ENCODE data around the gene RARA.

Gene RARA

GRCh38 chr17:40268141-40268712, 40.8 kb upstream of the RARA start:
- no peak for TF ChIP-seq EZH2 (IDR thresholded peaks at IDR 0.05; ENCODE audit: borderline replicate concordance, low read depth, low read length, severe bottlenecking)
- no peak for TF ChIP-seq CTCF (IDR thresholded peaks at IDR 0.05; ENCODE audit: borderline replicate concordance, extremely low read depth, low read length, poor library complexity, severe bottlenecking)
- peaks cover 63% of the 10 kb centered on the region for H3K36me3 ChIP-seq (ENCODE audit: insufficient read depth, low read length)

DNA sequence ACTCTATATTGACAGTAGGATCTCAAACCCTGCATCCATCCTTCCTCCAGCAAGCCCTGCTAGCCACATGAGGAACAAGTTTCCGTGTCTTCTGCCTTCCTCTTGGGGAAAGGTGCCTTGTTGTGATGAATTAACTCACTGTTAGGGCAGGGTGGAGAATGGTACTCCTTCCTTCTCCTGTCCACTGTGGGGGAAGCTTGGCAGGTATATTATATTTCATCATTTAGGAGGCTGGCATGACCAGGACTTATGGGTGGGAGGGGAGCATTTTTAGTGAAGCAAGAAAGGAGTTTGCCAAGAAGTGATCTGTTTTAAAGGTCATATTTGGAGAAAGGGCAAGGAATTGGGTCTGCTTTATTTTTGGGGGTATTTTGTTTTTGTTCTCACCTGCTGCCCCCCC, 30.6 kb upstream of the RARA start:
- H3K27me3 ChIP-seq (ENCODE audit: insufficient read depth, low read length, poor library complexity) = no peaks in the 10 kb centered on the region
- DNase-seq (no peak), ATAC-seq (ENCODE audit: insufficient read depth, low read depth) (no peak)
- H3K9me3 ChIP-seq (ENCODE audit: insufficient read depth, low read length, severe bottlenecking) = no peaks in the 10 kb centered on the region
- H3K27ac ChIP-seq (ENCODE audit: low read length) = no peak overlapping the region
- no peak overlapping the region for H3K4me2 ChIP-seq (ENCODE audit: insufficient read depth, low read length)
- no peak overlapping the region for H3K4me3 ChIP-seq (ENCODE audit: low read depth in 1 of 2, low read length in 2 of 2)
- H3K36me3 ChIP-seq (ENCODE audit: insufficient read depth, low read length) = peaks cover 68% of the 10 kb centered on the region
- H2AFZ ChIP-seq (ENCODE audit: low read depth, low read length) = no peak overlapping the region
- H3K9ac ChIP-seq (ENCODE audit: low read depth, low read length) = no peak overlapping the region
- no peaks in the 10 kb centered on the region for H3K4me1 ChIP-seq (ENCODE audit: insufficient read depth, low read length)
- no peak for TF ChIP-seq EZH2 (IDR thresholded peaks at IDR 0.05; ENCODE audit: borderline replicate concordance, low read depth, low read length, severe bottlenecking)
- no peak for TF ChIP-seq CTCF (IDR thresholded peaks at IDR 0.05; ENCODE audit: borderline replicate concordance, extremely low read depth, low read length, poor library complexity, severe bottlenecking)
- no peaks in the 10 kb centered on the region for H4K20me1 ChIP-seq (ENCODE audit: insufficient read depth, low read length)
- no peaks in the 10 kb centered on the region for H3K79me2 ChIP-seq (ENCODE audit: insufficient read depth, low read length)

More at GRCh38 chr17:40268141-40268712, 40.8 kb upstream of the RARA start:
- no peaks in the 10 kb centered on the region for H3K9me3 ChIP-seq (ENCODE audit: insufficient read depth, low read length, severe bottlenecking)
- H3K4me1 ChIP-seq (ENCODE audit: insufficient read depth, low read length) = no peaks in the 10 kb centered on the region
- no peaks in the 10 kb centered on the region for H3K79me2 ChIP-seq (ENCODE audit: insufficient read depth, low read length)
- H3K4me2 ChIP-seq (ENCODE audit: insufficient read depth, low read length) = no peak overlapping the region
- H4K20me1 ChIP-seq (ENCODE audit: insufficient read depth, low read length) = no peaks in the 10 kb centered on the region
- no peaks in the 10 kb centered on the region for H3K27me3 ChIP-seq (ENCODE audit: insufficient read depth, low read length, poor library complexity)
- H3K4me3 ChIP-seq (ENCODE audit: low read depth in 1 of 2, low read length in 2 of 2) = no peak overlapping the region
- H3K27ac ChIP-seq (ENCODE audit: low read length) = no peak overlapping the region
- DNase-seq (no peak), ATAC-seq (ENCODE audit: insufficient read depth, low read depth) (no peak)
- H3K9ac ChIP-seq (ENCODE audit: low read depth, low read length) = no peak overlapping the region
- no peak overlapping the region for H2AFZ ChIP-seq (ENCODE audit: low read depth, low read length)

- no peaks in the 10 kb centered on the region for H4K20me1 ChIP-seq (ENCODE audit: insufficient read depth, low read length)
- H3K27ac ChIP-seq (ENCODE audit: low read length) = no peak overlapping the region
- peaks cover 60% of the 10 kb centered on the region for H3K36me3 ChIP-seq (ENCODE audit: insufficient read depth, low read length)
- H3K9me3 ChIP-seq (ENCODE audit: insufficient read depth, low read length, severe bottlenecking) = no peaks in the 10 kb centered on the region
- no peaks in the 10 kb centered on the region for H3K79me2 ChIP-seq (ENCODE audit: insufficient read depth, low read length)
- no peaks in the 10 kb centered on the region for H3K27me3 ChIP-seq (ENCODE audit: insufficient read depth, low read length, poor library complexity)
- TF ChIP-seq CTCF (IDR thresholded peaks at IDR 0.05; ENCODE audit: borderline replicate concordance, extremely low read depth, low read length, poor library complexity, severe bottlenecking) (no peak), EZH2 (IDR thresholded peaks at IDR 0.05; ENCODE audit: borderline replicate concordance, low read depth, low read length, severe bottlenecking) (no peak)
- DNase-seq (no peak), ATAC-seq (ENCODE audit: insufficient read depth, low read depth) (no peak)
- H2AFZ ChIP-seq (ENCODE audit: low read depth, low read length) = no peak overlapping the region
- no peaks in the 10 kb centered on the region for H3K4me1 ChIP-seq (ENCODE audit: insufficient read depth, low read length)
- no peak overlapping the region for H3K4me3 ChIP-seq (ENCODE audit: low read depth in 1 of 2, low read length in 2 of 2)
- H3K9ac ChIP-seq (ENCODE audit: low read depth, low read length) = no peak overlapping the region
- H3K4me2 ChIP-seq (ENCODE audit: insufficient read depth, low read length) = no peak overlapping the region
Observed at GRCh38 chr17:40279402-40279801, 29.6 kb upstream of the RARA start.
